ENCODE measurements around the gene NIPAL1.

GRCh38 chr4:48011722-48012121 lies 4.8 kb upstream of the NIPAL1 start:
- TF ChIP-seq, protein P1, sequence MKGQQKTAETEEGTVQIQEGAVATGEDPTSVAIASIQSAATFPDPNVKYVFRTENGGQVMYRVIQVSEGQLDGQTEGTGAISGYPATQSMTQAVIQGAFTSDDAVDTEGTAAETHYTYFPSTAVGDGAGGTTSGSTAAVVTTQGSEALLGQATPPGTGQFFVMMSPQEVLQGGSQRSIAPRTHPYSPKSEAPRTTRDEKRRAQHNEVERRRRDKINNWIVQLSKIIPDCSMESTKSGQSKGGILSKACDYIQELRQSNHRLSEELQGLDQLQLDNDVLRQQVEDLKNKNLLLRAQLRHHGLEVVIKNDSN (CRISPR knock-in tag; IDR thresholded peaks at IDR 0.05) = no peak
- TF ChIP-seq CTCF (IDR thresholded peaks at IDR 0.05) (no peak), CREB1 (CRISPR knock-in tag; IDR thresholded peaks at IDR 0.05) (no peak)
